Pulmonary artery endothelial cell (primary cell): ENCODE measurements around the gene PROC. TPM values are rescaled to one million over a fixed set of nuclear protein-coding genes. Genes with fewer than 3 reads are reported as not detected.

Experiments
- DNase-seq: peaks from one replicate; pipeline ENCODE4 v3.0.0-alpha.2; 2011; ENCODE audit warnings: low read depth, low spot score
- total RNA-seq: library from RNA; depleted of rRNA; stranded (reverse); fragments of >200 nt; gene quantifications from 2 replicates; pipeline ENCODE4 v1.2.3, GENCODE V29; 2014

PROC gene
- total RNA-seq, 1 donor from 2014 or later = not detected

GRCh38 chr2:127454595-127455565, 36.7 kb downstream of the PROC start:
- DNase-seq = no peak

GRCh38 chr2:127455566-127456493, 37.6 kb downstream of the PROC start:
- DNase-seq = no peak

GRCh38 chr2:127456960-127457359, 38.7 kb downstream of the PROC start:
- no peak for DNase-seq

GRCh38 chr2:127462461-127462860, 44.2 kb downstream of the PROC start:
- DNase-seq = no peak

- DNase-seq = no peak
Observed at GRCh38 chr2:127463155-127463991, 45.1 kb downstream of the PROC start.

- DNase-seq = no peak
Observed at GRCh38 chr2:127464470-127465257, 46.4 kb downstream of the PROC start.

- no peak for DNase-seq
Observed at GRCh38 chr2:127465258-127465657, 47.0 kb downstream of the PROC start.

GRCh38 chr2:127469051-127469450, 50.8 kb downstream of the PROC start:
- DNase-seq = no peak

- no peak for DNase-seq
Observed at GRCh38 chr2:127469974-127470373, 51.7 kb downstream of the PROC start.

GRCh38 chr2:127471286-127471988, 53.2 kb downstream of the PROC start:
- no peak for DNase-seq

- no peak for DNase-seq
Observed at GRCh38 chr2:127472268-127472667, 54.0 kb downstream of the PROC start.

- DNase-seq = no peak
Observed at GRCh38 chr2:127475788-127476187, 57.6 kb downstream of the PROC start.

Other genes starting within 250 kb of the PROC start
- not detected in 2 replicates for gene CYP27C1, start 198.1 kb upstream of the PROC start, total RNA-seq
- gene ERCC3, start 124.3 kb upstream of the PROC start, total RNA-seq = 35.1 and 52.4 TPM in 2 replicates
- gene MAP3K2, start 30.5 kb upstream of the PROC start, total RNA-seq = 16.9 and 25.2 TPM in 2 replicates
- gene IWS1, start 108.1 kb downstream of the PROC start, total RNA-seq = 37.9 and 46.8 TPM in 2 replicates
- gene MYO7B, start 117.3 kb downstream of the PROC start, total RNA-seq = 0.07 and 1.5 TPM in 2 replicates
- not detected in 2 replicates for gene GPR17, start 227.7 kb downstream of the PROC start, total RNA-seq